ENCODE measurements around the gene ELFN2. TPM values are rescaled to one million over a fixed set of nuclear protein-coding genes. Genes with fewer than 3 reads are reported as not detected.

Gene ELFN2
- total and polyA plus RNA-seq, 8 donors: 0.70 to 4.9 (median 1.5) TPM

GRCh38 chr22:37388538-37388937, 38.7 kb downstream of the ELFN2 start:
- no peaks in the 10 kb centered on the region for H3K36me3 ChIP-seq
- intact Hi-C loops (cut with DNase I): no loop called here
- H3K27ac ChIP-seq: no peak overlapping the region
- no peak overlapping the region for H3K4me3 ChIP-seq
- no peak for ATAC-seq
- no peak for TF ChIP-seq CTCF (IDR thresholded peaks at IDR 0.05)
- no peaks in the 10 kb centered on the region for H3K4me1 ChIP-seq
- peaks cover 0 to 23% of the 10 kb centered on the region in 2 donors for H3K27me3 ChIP-seq
- no peaks in the 10 kb centered on the region for H3K9me3 ChIP-seq
- no peak for DNase-seq

GRCh38 chr22:37387793-37388192, 39.5 kb downstream of the ELFN2 start:
- Histone ChIP-seq H3K9me3 (no peaks in the 10 kb centered on the region), H3K36me3 (no peaks in the 10 kb centered on the region), H3K27ac (no peak overlapping the region), H3K4me3 (no peak overlapping the region), H3K4me1 (no peaks in the 10 kb centered on the region), H3K27me3 (peaks cover 0 to 23% of the 10 kb centered on the region in 2 donors)
- intact Hi-C loops (cut with DNase I): no loop called here
- DNase-seq (no peak), ATAC-seq (no peak)
- no peak for TF ChIP-seq CTCF (IDR thresholded peaks at IDR 0.05)

GRCh38 chr22:37386441-37386840, 40.8 kb downstream of the ELFN2 start:
- ATAC-seq: no peak
- no peak overlapping the region for H3K4me3 ChIP-seq
- no peaks in the 10 kb centered on the region for H3K36me3 ChIP-seq
- H3K27me3 ChIP-seq: peaks cover 0 to 32% of the 10 kb centered on the region in 2 donors
- DNase-seq: no peak
- H3K9me3 ChIP-seq: no peaks in the 10 kb centered on the region
- intact Hi-C loops (cut with DNase I): no loop called here
- H3K4me1 ChIP-seq: no peaks in the 10 kb centered on the region
- H3K27ac ChIP-seq: no peak overlapping the region
- no peak for TF ChIP-seq CTCF (IDR thresholded peaks at IDR 0.05)

- intact Hi-C loops (cut with DNase I): no loop called here
- Histone ChIP-seq H3K9me3 (no peaks in the 10 kb centered on the region), H3K27ac (no peak overlapping the region), H3K27me3 (peaks cover 0 to 49% of the 10 kb centered on the region in 2 donors), H3K36me3 (no peaks in the 10 kb centered on the region), H3K4me1 (no peaks in the 10 kb centered on the region), H3K4me3 (no peak overlapping the region)
- TF ChIP-seq CTCF (IDR thresholded peaks at IDR 0.05): no peak
- ATAC-seq: no peak
- no peak for DNase-seq
These were observed 42.6 kb downstream of the ELFN2 start for GRCh38 chr22:37384691-37385090.

- TF ChIP-seq CTCF (IDR thresholded peaks at IDR 0.05): no peak
- Histone ChIP-seq H3K27me3 (peaks cover 0 to 56% of the 10 kb centered on the region in 2 donors), H3K27ac (no peak overlapping the region), H3K4me3 (no peak overlapping the region), H3K9me3 (no peaks in the 10 kb centered on the region), H3K4me1 (no peaks in the 10 kb centered on the region), H3K36me3 (no peaks in the 10 kb centered on the region)
- DNase-seq (no peak), ATAC-seq (no peak)
- intact Hi-C loops (cut with DNase I): no loop called here
These were observed 43.9 kb downstream of the ELFN2 start for GRCh38 chr22:37383341-37383740.

All from left lung (tissue), 10 donors.